ENCODE data around the gene TMEM270. TPM values are rescaled to one million over a fixed set of nuclear protein-coding genes. Genes with fewer than 3 reads are reported as not detected.

TMEM270 gene
- total and polyA plus RNA-seq, 8 donors = not detected

- Histone ChIP-seq H3K27ac (peak overlapping the region; percentile 74 to 82), H3K4me1 (peaks cover 14 to 25% of the 10 kb centered on the region in 2 donors), H3K27me3 (peaks cover 0 to 2% of the 10 kb centered on the region in 2 donors), H3K9me3 (no peaks in the 10 kb centered on the region), H3K4me3 (no peak overlapping the region), H3K36me3 (no peaks in the 10 kb centered on the region)
- ATAC-seq (peak; percentile 71), DNase-seq (peak in 1 of 4 donors; percentile 24)
- intact Hi-C loops (cut with DNase I) = no loop called here
- TF ChIP-seq CTCF (IDR thresholded peaks at IDR 0.05) = no peak
Observed at GRCh38 chr7:73850781-73851207, 10.2 kb upstream of the TMEM270 start.

GRCh38 chr7:73851410-73852338 lies 9.3 kb upstream of the TMEM270 start:
- Histone ChIP-seq H3K4me1 (peaks cover 15 to 20% of the 10 kb centered on the region in 2 donors), H3K27ac (peak overlapping the region; percentile 74 to 82), H3K4me3 (no peak overlapping the region), H3K9me3 (no peaks in the 10 kb centered on the region), H3K27me3 (peaks cover 0 to 6% of the 10 kb centered on the region in 2 donors), H3K36me3 (no peaks in the 10 kb centered on the region)
- ATAC-seq (peak; percentile 80), DNase-seq (no peak)
- no peak for TF ChIP-seq CTCF (IDR thresholded peaks at IDR 0.05)
- intact Hi-C loops (cut with DNase I) = no loop called here

- H3K4me3 ChIP-seq = no peak overlapping the region
- H3K4me1 ChIP-seq = peaks cover 15 to 20% of the 10 kb centered on the region in 2 donors
- ATAC-seq = no peak
- no peaks in the 10 kb centered on the region for H3K36me3 ChIP-seq
- H3K9me3 ChIP-seq = no peaks in the 10 kb centered on the region
- TF ChIP-seq CTCF (IDR thresholded peaks at IDR 0.05) = no peak
- H3K27ac ChIP-seq = no peak overlapping the region
- H3K27me3 ChIP-seq = peaks cover 0 to 10% of the 10 kb centered on the region in 2 donors
- DNase-seq = peak in 1 of 4 donors; percentile 25
- intact Hi-C loops (cut with DNase I) = no loop called here
Observed at GRCh38 chr7:73852500-73852899, 8.5 kb upstream of the TMEM270 start.

GRCh38 chr7:73856941-73857340 lies 4.0 kb upstream of the TMEM270 start:
- ATAC-seq = no peak
- no peak overlapping the region for H3K27ac ChIP-seq
- no peaks in the 10 kb centered on the region for H3K36me3 ChIP-seq
- H3K9me3 ChIP-seq = no peaks in the 10 kb centered on the region
- peaks cover 0 to 10% of the 10 kb centered on the region in 2 donors for H3K27me3 ChIP-seq
- DNase-seq = peak in 1 of 4 donors; percentile 11
- no peak for TF ChIP-seq CTCF (IDR thresholded peaks at IDR 0.05)
- intact Hi-C loops (cut with DNase I) = loop anchor here in 1 of 2 donors (5.0 kb wide), 1 partner anchor 45 kb away; no protein-coding TSS in a partner anchor
- peaks cover 7 to 9% of the 10 kb centered on the region in 2 donors for H3K4me1 ChIP-seq
- no peak overlapping the region for H3K4me3 ChIP-seq

- peaks cover 7 to 9% of the 10 kb centered on the region in 2 donors for H3K4me1 ChIP-seq
- ATAC-seq = no peak
- TF ChIP-seq CTCF (IDR thresholded peaks at IDR 0.05) = no peak
- DNase-seq = no peak
- no peak overlapping the region for H3K4me3 ChIP-seq
- H3K27ac ChIP-seq = no peak overlapping the region
- intact Hi-C loops (cut with DNase I) = loop anchor here in 1 of 2 donors (5.0 kb wide), 1 partner anchor 47 kb away; no protein-coding TSS in a partner anchor
- H3K27me3 ChIP-seq = peaks cover 0 to 10% of the 10 kb centered on the region in 2 donors
- H3K9me3 ChIP-seq = no peaks in the 10 kb centered on the region
- no peaks in the 10 kb centered on the region for H3K36me3 ChIP-seq
Observed at GRCh38 chr7:73858807-73859206, 2.2 kb upstream of the TMEM270 start.

All from left lung (tissue), 10 donors.